GM18861 (cell line): ENCODE measurements around the gene VASH2.
"Not testable (repeated sequence)": the region's sequence is repeated elsewhere in the genome, so short reads cannot be mapped to it uniquely, and the experiment has no call there.

ENCODE experiments used
- ATAC-seq: cut with Tn5 transposase; IDR thresholded peaks from one replicate; pipeline ENCODE4 v1.9.1; 2021; ENCODE audit not compliant: unreplicated experiment

VASH2 gene

GRCh38 chr1:213017447-213018273 lies 67.3 kb downstream of the VASH2 start:
- ATAC-seq, result no peak

- ATAC-seq, result no peak
These were observed 69.1 kb downstream of the VASH2 start for GRCh38 chr1:213019450-213019849.

- ATAC-seq, result no peak
These were observed 69.7 kb downstream of the VASH2 start for GRCh38 chr1:213020016-213020415.

- not testable (repeated sequence) for ATAC-seq
These were observed 76.7 kb downstream of the VASH2 start for GRCh38 chr1:213027024-213027423.

- no peak for ATAC-seq
These were observed 82.3 kb downstream of the VASH2 start for GRCh38 chr1:213032651-213033050.

- no peak for ATAC-seq
These were observed 84.4 kb downstream of the VASH2 start for GRCh38 chr1:213034713-213035112.

- ATAC-seq, result no peak
These were observed 85.2 kb downstream of the VASH2 start for GRCh38 chr1:213035573-213035972.
